GM19452 (cell line): ENCODE results near the gene PCDHGA2.
"Not testable (repeated sequence)": the region's sequence is repeated elsewhere in the genome, so short reads cannot be mapped to it uniquely, and the experiment has no call there.

ENCODE experiments used
- ATAC-seq: cut with Tn5 transposase; IDR thresholded peaks from one replicate; pipeline ENCODE4 v1.9.1; 2021; ENCODE audit not compliant: unreplicated experiment

Gene PCDHGA2

GRCh38 chr5:141338538-141339306 is at the start of gene PCDHGA2:
Gene PCDHGA2 (plus strand): TSS chr5:141338760.
- no peak for ATAC-seq

- no peak for ATAC-seq
These were observed 40.2 kb upstream of the PCDHGA2 start for GRCh38 chr5:141298376-141298775.

DNA sequence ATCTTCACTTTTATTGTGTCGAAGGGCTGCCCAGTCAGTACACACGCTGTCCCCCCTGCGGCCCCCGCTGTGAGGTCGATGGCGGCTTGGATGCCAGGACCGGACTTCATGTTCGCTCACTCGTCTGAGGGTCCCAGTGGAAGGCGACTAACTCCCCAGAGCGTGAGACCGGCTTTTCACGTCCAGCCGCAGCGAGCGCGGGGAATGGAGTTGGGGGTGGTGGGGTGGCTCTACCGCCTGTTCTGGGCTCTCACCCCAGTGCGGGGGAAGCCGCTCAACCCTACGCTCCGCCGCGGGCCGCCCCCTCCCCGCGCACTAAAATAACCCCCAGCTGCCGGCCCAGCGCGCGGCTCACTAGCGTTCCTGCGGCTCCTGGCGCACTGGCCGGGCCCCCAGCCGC is 34.8 kb upstream of the PCDHGA2 start, which contains the start of gene SLC25A2:
Gene SLC25A2 (minus strand): TSS at position 294 of the 400 bp plus-strand sequence. CDS start 184 bp downstream, at position 110.
- no peak for ATAC-seq

DNA sequence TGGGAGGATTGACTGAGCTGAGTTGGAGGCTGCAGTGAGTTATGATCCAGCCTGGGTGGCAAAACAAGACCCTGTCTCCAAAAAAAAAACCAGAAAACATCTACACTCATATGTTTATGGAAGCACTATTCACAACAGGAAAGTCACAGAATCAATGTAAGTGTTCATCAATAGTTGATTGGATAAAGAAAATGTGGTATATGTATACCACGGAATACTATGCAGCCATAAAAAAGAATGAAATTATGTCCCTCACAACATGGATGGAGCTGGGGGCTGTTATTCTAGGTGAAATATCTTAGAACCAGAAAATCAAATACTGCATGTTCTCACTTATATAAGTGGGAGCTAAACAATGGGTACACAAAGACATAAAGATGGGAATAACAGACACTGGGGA is 31.9 kb upstream of the PCDHGA2 start:
- no peak for ATAC-seq

DNA sequence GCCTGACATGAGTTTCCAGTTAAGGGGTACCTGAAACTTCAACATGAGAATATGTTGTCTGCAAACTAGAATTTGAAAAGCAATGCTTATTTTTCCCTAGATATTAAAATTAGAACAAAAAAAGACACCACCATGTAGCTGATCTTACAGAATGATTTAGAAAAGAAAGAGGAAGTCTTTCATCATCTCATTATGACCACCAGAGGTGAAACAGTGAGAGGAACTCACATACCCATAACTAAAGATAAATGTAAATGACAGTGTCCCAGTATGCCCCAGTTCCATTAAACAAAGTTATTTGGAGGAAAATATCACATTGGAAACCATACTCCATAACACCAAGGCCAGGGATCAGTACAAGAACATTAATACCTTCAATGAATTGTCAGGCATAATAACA is 24.8 kb upstream of the PCDHGA2 start:
- ATAC-seq = no peak

DNA sequence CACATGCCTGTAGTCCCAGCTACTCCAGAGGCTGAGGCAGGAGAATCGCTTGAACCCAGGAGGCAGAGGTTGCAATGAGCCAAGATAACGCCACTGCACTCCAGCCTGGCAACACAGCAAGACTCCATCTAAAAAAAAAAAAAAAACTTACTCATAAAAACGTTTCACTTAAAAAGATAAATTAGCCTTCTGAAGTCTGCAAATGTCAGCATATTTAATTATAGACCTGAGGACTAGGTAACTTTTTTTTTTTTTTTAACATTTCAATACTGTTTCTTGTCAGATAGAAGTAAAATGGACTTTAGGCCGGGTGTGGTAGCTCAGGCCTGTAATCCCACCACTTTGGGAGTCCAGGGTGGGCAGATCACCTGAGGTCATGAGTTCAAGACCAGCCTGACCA is 21.6 kb upstream of the PCDHGA2 start:
- not testable (repeated sequence) for ATAC-seq

- ATAC-seq = no peak
These were observed 19.4 kb upstream of the PCDHGA2 start for GRCh38 chr5:141319202-141319601.

DNA sequence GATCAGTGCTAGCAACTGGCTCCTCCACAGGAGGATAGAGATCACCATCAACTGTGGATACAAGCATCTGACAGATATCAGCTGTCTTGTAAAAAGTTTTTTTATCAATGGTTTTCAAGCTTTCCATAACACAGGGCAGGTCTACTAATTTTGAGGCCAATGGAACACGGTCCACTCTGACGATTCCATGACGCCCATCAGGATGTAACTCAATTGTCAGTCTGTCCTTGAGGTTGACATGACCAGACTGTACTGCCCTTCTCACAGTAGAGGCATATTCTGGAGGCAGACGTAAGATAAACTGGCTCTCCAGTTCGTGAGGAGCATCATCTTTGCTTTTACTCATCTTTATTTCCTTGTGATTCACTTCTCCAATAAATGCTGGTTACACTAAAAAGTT is 18.9 kb upstream of the PCDHGA2 start:
- no peak for ATAC-seq

DNA sequence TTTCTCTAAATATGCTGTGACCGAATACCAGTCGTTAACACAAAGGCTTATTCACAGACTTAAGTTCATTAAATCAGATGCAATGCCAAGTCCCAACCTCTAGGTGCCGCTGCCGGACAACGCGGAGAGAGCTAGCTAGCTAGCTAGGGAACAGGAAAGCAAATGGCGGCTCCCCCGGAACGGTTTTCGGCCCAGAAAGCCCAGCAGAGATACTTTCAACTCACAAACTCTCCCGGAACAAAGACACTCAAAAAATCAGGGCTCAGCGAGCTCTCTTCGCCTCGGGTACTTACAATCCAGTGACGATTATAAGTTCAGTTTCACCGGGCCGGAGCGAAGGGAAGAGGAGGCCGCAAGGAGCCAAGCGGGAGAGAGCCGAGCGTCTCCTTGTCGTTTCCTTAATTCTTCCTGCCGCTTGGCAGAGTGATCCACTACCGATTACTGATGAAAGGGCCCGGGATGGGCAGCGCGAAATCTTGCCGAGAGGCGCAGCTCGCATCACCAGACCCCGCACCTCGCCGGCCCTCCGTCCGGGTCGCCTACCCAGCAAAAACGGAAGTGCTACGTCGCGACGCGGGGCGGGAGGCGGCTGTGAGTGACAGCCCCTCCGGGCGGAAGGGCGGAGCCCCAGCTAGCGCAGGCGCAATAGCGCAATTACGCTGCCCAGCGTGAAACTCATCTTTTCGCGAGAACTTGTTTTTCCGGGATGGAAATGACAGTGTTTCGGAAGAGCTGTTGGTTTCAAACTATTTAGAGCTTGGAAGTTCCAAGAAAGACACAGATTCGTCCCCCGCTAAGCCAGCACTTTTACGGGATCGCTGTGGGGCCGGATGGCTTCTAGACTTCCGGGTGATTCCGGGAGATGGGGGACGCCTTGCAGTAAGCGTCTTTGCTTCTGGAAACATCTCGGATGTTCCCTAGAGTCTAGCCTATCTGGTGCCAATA is 18.1 kb upstream of the PCDHGA2 start, which contains the start of gene TAF7:
Gene TAF7 (minus strand): TSS at position 560 of the 945 bp plus-strand sequence. CDS start 740 bp downstream, outside the sequence.
- peak; percentile 95 for ATAC-seq

DNA sequence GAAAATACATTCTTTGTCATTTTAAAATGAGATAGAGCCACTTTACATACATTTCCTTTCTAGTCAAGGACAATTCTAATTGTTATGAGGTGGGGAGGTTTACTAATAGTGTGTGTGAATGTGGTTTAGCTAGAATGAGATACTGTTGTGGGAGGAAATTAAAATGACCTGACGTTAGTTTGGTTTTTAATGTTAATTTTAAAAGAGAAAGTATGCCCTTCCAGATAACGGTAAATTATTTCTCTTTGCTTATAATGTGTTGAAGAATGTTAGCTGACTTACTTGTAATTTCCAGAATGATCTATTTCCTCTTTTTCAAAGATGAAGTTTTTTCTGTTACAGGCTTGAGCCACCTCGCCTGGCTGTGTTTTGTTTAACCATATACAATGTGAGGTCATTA is 16.3 kb upstream of the PCDHGA2 start:
- ATAC-seq = no peak

- peak; percentile 57 for ATAC-seq
These were observed 12.3 kb upstream of the PCDHGA2 start for GRCh38 chr5:141326088-141326854.

DNA sequence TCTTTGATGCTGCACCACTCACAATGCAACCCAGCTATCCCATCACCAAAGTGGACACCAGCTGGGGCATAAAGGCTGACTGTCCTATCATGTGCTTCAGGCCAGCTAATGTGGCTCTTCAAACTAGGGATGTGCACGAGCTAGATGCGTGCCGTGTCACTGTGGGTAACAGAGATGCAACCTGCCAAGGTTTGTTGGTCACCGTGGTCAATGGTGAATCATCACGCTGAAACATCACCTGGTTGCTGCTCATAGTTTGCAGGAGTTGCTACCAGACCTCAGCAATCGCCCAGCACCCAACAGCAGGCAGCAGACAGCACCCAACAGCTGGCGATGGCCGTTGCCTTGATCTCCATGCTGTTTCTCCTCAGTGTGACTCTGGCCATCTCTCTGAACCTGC is 10.3 kb upstream of the PCDHGA2 start:
- ATAC-seq = no peak

- no peak for ATAC-seq
These were observed 8.1 kb upstream of the PCDHGA2 start, which contains the start of gene PCDHGA1 for GRCh38 chr5:141330299-141331080. Gene PCDHGA1 (plus strand): TSS chr5:141330514.

DNA sequence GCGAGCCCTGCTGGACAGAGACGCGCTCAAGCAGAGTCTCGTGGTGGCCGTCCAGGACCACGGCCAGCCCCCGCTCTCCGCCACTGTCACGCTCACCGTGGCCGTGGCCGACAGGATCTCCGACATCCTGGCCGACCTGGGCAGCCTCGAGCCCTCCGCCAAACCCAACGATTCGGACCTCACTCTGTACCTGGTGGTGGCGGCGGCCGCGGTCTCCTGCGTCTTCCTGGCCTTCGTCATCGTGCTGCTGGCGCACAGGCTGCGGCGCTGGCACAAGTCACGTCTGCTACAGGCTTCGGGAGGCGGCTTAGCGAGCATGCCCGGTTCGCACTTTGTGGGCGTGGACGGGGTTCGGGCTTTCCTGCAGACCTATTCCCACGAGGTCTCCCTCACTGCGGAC is 6.0 kb upstream of the PCDHGA2 start:
- not testable (repeated sequence) for ATAC-seq

- ATAC-seq = not testable (repeated sequence)
These were observed 2.3 kb downstream of the PCDHGA2 start for GRCh38 chr5:141340781-141341354.

- ATAC-seq = no peak
These were observed 4.2 kb downstream of the PCDHGA2 start for GRCh38 chr5:141342773-141343172.

DNA sequence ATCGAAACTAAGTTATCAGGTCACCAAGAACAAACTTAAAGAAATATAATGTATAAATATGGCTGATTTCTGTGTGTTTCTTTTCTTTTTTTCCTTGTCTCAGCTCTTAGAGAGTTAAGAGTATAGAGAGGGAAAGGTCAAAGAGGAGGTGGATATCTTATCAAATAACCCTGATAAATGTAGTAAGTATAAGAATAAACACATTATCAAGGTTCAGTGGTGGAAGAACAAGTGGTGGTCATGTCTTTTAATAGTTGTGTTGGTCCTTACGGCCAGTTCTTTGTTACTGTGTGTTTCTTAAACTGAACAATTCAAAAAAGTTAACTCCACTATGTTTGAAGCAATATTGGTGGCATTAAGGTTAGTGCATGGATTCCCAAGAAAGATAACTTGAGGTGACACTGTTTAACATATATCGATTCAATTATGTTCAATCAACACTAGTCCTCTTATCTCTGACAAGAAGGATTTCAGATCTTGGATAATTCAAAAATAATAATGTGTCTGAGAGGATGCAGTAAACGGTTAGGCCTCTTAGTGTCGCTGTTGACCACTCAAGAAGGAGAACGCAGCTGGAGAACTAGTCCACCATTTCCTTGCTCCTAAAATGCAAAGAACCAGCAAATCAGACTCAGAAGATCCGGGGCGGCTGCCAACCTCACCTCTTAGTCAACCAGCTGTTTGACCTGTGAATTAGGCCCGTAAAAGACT is 4.8 kb downstream of the PCDHGA2 start, which contains the start of gene PCDHGA3:
Gene PCDHGA3 (plus strand): TSS at position 588 of the 711 bp plus-strand sequence. CDS start 205 bp downstream, outside the sequence.
- ATAC-seq = no peak

DNA sequence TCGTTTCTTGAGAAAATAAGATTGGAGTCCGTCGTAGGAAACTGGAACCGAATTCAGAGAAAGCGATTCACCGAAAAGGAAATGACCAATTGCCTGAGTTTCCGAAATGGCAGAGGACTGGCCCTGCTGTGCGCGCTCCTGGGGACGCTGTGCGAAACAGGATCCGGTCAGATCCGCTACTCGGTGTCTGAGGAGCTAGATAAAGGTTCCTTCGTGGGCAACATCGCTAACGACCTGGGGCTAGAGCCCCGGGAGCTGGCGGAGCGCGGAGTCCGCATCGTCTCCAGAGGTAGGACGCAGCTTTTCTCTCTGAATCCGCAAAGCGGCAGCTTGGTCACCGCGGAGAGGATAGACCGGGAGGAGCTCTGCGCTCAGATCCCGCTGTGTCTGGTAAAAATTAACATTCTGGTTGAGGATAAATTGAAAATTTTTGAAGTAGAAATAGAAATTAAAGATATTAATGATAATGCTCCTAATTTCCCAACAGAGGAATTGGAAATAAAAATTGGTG is 5.4 kb downstream of the PCDHGA2 start:
- no peak for ATAC-seq

DNA sequence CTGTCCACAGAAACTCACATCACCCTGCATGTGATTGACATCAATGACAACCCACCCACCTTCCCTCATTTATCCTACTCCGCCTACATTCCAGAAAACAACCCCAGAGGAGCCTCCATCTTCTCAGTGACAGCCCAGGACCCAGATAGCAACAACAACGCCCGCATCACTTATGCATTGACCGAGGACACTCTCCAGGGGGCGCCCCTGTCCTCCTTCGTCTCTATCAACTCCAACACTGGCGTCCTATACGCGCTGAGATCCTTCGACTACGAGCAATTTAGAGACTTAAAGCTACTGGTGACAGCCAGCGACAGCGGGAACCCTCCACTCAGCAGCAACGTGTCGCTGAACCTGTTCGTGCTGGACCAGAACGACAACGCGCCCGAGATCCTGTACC is 6.8 kb downstream of the PCDHGA2 start:
- no peak for ATAC-seq
